ENCODE results near the gene EGR2.

The EGR2 gene

DNA sequence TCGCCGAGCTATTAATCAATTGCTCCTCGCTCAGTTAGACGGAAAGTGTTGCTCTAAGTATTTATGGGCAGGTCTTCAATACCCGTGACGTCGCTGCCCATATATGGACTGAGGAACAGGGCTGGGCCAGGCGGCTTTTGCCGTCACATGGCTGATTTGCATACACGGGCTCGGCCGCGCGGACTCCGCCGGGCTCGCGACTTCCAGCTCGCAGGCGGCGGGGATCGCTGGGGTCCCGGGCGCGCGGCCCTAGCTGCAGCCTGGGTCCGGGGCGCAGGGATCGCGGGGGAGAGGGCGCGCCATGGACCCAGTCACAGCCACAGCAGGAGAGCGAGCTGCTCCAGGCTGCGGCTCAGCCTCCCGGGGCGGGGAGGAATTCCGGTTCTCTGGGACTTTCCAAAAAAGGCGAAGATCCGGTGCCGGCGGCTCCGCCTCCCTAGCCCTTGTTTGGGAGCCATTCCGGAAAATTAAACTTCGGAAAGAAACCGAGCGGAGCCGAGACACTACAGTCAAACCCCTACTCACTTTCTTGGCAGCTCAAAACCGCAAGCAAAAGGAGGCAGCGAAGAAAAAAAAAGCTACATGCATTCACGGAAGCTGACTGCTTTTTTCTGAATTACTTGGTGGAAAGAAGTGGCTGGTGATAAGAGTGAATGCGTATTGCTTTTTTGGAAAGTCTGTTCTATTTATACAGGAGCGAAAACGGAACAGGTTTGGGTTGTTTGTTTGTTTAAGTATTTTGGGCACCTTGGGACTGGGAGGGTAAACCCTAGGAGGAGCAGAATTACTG lies at the start of gene EGR2:
Gene EGR2, minus strand, starts transcription at position 36 of the 790 bp plus-strand sequence. CDS start 337 bp downstream, outside the sequence.
- H3K27ac ChIP-seq, result peak within 1 kb of the TSS; percentile 57
- TF ChIP-seq, protein P1, sequence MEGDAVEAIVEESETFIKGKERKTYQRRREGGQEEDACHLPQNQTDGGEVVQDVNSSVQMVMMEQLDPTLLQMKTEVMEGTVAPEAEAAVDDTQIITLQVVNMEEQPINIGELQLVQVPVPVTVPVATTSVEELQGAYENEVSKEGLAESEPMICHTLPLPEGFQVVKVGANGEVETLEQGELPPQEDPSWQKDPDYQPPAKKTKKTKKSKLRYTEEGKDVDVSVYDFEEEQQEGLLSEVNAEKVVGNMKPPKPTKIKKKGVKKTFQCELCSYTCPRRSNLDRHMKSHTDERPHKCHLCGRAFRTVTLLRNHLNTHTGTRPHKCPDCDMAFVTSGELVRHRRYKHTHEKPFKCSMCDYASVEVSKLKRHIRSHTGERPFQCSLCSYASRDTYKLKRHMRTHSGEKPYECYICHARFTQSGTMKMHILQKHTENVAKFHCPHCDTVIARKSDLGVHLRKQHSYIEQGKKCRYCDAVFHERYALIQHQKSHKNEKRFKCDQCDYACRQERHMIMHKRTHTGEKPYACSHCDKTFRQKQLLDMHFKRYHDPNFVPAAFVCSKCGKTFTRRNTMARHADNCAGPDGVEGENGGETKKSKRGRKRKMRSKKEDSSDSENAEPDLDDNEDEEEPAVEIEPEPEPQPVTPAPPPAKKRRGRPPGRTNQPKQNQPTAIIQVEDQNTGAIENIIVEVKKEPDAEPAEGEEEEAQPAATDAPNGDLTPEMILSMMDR (conservative IDR thresholded peaks at IDR 0.05), result no peak
- TF ChIP-seq ZFX (IDR thresholded peaks at IDR 0.05), result no peak

DNA sequence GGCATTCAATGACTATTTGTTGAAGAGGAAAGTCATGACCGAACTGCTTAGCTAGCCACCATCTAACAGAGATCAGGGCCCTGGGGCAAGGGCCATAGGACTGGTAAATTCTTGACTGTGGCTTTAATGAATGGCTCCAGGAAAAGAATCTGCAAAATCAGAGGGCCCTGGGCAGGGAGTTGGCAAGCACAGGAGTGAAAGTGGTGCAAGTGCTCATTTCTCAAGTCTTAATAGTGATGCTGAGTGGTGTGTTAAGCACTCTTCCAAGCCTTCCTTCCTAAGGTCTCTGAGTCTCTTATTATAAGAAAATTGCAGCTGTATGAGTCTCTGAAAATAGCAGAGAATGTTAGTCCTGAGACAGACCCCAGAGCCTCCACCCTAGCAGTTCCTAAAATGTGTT lies 46.3 kb upstream of the EGR2 start:
- TF ChIP-seq ZFX (IDR thresholded peaks at IDR 0.05), result no peak
- TF ChIP-seq, protein P1 (conservative IDR thresholded peaks at IDR 0.05), result no peak
- no peak overlapping the region for H3K27ac ChIP-seq

DNA sequence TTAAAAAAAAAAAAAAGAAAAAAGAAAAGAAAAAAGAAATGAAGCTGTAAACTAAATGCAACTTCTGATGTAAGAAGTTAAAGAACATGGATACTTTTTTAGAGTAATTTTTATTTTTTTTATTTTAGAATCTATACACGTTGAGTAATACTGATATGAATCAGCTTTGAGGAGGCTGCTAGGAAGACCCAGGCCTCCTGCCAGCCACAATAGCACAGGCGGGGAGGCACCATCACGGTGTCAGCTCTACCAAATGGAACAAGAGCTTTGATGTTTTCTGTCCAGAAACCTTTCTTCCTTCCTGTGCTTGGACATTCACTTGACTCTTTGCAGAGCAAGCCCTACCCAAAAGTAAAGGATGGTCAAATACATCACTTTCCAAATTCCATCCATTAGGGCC lies 45.3 kb upstream of the EGR2 start:
- H3K27ac ChIP-seq, result no peak overlapping the region
- TF ChIP-seq ZFX (IDR thresholded peaks at IDR 0.05), result no peak
- TF ChIP-seq, protein P1 (conservative IDR thresholded peaks at IDR 0.05), result no peak

DNA sequence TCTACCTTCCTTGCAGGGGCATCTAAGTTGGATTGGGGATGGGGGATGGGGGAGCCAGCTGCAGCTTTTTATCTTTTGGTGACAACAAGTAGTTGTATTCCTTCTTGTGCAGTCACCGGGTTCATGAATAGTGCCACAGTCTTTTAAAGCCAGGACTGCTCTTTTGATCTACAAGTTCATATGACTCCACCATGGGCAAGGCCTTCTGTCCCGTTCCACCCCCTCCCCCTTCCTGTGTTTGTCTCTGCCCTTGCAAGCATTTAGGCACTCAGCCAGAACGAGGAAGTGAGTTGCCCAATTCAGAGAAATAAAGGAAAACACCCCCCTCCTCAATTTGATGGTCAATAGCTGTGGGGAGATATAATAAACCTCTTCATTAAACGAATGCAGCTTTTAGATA lies 44.8 kb upstream of the EGR2 start:
- no peak overlapping the region for H3K27ac ChIP-seq
- TF ChIP-seq, protein P1 (conservative IDR thresholded peaks at IDR 0.05), result no peak
- TF ChIP-seq ZFX (IDR thresholded peaks at IDR 0.05), result no peak

DNA sequence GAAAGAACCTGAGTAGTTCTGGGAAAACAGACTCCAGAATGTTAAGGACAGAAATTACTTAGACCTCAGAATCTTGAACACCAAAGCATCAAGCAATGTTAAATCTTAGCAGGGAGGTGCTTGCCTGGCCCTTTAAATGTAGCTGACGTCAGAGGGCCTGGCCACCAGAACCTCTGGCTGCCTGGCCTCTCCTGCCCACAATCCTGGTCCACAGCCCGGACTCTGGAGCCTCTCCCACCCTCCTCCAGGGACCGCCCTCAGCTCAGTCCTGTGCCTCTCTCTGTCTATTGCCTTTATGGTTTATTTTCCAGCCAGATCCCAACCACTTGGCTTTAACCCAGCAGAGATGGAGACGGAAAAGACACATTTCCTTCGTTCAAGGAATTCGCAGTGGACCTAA lies 42.2 kb upstream of the EGR2 start:
- H3K27ac ChIP-seq, result no peak overlapping the region
- TF ChIP-seq, protein P1 (conservative IDR thresholded peaks at IDR 0.05), result no peak
- TF ChIP-seq ZFX (IDR thresholded peaks at IDR 0.05), result no peak

DNA sequence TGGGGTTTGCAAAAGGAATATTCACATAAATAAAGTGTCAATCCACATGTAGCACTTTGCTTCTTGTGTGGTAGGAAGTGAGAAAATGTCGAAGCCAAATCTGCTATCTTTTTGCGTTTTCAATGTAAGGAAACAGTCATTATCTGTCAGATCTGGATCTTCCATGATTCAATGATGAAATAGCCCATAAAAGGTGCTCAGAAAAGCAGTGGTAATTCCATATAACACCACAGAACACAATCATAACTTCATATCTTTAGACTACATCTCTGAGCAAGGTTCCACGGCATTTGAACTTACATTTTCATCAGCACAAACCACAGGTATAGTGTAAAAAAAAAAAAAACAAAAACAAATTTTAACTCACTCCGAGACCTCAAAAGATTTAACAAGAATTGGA lies 39.9 kb upstream of the EGR2 start:
- no peak overlapping the region for H3K27ac ChIP-seq
- no peak for TF ChIP-seq ZFX (IDR thresholded peaks at IDR 0.05)
- TF ChIP-seq, protein P1 (conservative IDR thresholded peaks at IDR 0.05), result no peak

DNA sequence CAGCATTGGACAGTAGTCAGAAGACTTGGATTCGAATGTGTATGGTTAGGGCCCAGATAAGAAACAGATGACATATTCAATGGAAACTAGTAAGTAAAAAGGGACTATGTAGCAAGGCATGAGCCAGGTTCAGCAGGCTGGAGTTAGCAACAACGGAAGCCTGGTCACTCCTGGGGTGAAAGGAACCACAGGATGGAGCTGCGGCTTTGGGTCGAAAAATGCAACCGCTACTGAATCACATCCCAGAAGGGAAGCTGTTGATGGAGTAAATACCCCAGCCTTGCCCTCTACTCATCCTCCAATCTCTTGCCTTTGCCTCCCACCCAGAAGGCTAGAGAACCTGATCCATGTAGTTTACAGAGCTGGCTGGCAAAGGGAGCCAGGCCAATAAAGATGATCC lies 37.5 kb upstream of the EGR2 start:
- TF ChIP-seq, protein P1 (conservative IDR thresholded peaks at IDR 0.05), result no peak
- no peak for TF ChIP-seq ZFX (IDR thresholded peaks at IDR 0.05)
- no peak overlapping the region for H3K27ac ChIP-seq

All from C4-2B (cell line).